DMS79 treated with DMSO at 0.1 percent for 48 hours (cell line): ENCODE data around the gene RNF220.

Experiments used
- DNase-seq: peaks from one replicate; lab custom pipeline; 2025; lab: John Stamatoyannopoulos, UW

The RNF220 gene

DNA sequence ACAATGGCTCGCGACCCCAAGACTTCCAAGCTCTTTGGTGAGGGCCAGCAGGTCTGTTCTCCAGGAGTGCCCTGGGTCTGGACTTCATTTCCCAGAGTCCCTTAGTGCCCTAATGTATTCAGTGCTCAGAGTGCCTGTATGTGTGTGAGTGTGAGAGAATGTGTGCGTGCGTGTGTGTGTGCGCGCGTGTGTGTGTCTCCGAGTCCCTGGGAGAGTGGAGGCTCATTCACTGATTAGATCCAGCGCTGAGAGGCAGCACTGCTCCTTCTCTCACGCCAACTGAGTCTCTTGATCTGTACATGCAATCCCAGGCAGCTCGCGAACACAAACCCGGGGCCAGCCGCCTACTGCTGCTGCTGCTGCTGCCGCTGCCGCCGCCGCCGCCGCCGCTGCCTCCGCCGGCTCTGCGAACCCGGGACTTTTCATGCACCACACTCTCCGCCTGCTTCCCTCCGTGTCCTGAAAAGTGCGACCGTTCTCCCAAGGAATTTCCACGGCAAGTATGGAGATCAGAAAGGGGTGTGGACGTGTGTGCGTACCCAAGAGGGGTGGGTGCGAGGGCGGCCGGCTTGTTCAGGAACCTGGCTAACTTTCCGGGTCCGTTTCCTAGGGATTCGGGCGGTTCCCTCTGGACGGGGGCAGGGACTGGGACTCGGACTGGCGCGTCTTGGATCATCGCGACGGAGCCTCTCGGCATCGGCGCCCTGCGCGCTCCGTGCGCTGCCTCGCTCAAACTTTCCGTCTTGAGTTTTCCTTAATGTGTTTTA, at the start of gene RNF220:
Gene RNF220 (plus strand): TSS at position 225 of the 767 bp plus-strand sequence.
- DNase-seq, result peak; percentile 68

GRCh38 chr1:44355582-44356305, 49.3 kb upstream of the RNF220 start:
- no peak for DNase-seq

DNA sequence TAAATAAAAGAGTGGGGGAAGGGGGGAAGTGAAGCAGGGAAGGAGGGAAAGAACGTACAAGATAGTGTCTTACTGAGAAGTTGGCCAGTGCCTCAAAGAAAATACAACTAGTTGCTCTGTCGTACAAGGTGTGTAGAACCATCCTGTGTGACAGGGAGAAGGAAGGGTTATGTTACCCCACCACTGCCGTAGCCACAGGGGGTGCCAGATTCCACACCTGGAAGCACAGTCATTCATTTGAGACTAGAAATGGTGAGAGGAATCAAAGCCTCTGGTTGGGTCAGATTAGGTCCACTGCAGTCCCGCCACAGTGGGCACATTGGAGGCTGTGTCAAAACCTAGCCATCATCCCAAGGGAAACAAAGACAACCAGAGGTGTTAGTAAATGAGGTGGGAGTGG, 47.3 kb upstream of the RNF220 start:
- no peak for DNase-seq

- no peak for DNase-seq
Measured at GRCh38 chr1:44359234-44359935, 45.7 kb upstream of the RNF220 start.

GRCh38 chr1:44361478-44361877, 43.6 kb upstream of the RNF220 start:
- DNase-seq, result no peak

- DNase-seq, result no peak
Measured at GRCh38 chr1:44366371-44366975, 38.6 kb upstream of the RNF220 start.

DNA sequence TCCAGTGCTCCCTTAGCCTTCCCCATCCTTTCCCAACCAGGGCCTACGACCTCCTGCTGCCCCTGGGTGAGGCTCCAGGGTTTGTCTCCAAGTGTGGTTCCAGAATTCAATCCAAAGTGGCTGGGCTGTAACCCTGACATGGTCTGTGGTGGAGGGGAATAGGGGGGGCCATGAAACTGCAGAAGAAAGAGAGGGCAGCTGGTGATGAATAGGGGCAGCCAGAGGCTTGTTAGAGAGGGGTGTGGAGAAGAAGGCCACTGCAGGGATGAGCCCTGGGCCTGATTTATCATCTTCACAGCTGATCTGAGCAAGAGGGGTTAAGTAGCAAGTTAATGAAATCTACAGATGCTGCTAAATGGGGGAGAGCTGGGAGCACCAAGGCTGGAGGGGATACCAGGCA, 37.1 kb upstream of the RNF220 start:
- DNase-seq, result no peak

- no peak for DNase-seq
Measured at GRCh38 chr1:44368471-44369151, 36.4 kb upstream of the RNF220 start.

DNA sequence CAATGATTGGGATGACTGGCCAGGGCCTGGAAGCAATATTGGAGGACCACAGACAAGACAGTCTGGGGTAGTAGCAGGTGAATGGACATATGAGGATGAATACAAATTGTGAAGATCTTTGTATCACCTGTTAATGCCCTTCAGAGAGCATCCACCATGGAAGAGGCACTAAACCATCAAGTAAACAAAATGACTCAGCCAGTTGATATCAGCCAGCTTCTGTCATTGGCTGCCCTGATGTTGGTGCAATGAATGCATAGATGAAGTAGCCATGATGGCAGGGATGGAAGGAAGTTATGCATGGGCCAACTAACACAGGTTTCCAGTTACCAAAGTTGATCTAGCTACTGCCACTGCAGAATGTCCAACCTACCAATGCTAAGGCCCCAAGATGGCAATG, 33.8 kb upstream of the RNF220 start:
- DNase-seq, result no peak

DNA sequence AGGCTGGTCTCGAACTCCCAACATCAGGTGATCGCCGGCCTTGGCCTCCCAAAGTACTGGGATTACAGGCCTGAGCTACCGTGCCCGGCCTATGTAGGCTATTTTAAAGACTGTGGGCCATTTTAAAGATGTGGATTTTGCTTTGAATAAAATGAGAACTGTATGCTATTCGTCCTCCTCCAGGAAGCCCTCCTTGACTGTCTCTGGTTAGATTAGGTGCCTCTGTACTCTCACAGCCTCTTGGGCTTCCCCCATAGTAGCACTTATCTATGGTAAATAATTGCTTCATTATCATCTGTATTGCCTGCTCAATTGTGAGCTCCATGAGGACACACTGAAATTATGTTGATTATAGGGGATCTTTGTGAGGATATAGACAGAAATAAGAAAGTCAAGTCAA, 29.5 kb upstream of the RNF220 start:
- no peak for DNase-seq

- DNase-seq, result peak; percentile 14
Measured at GRCh38 chr1:44377925-44378784, 26.9 kb upstream of the RNF220 start.

GRCh38 chr1:44380666-44381177, 24.3 kb upstream of the RNF220 start:
- DNase-seq, result no peak

- no peak for DNase-seq
Measured at GRCh38 chr1:44388551-44388950, 16.5 kb upstream of the RNF220 start.

DNA sequence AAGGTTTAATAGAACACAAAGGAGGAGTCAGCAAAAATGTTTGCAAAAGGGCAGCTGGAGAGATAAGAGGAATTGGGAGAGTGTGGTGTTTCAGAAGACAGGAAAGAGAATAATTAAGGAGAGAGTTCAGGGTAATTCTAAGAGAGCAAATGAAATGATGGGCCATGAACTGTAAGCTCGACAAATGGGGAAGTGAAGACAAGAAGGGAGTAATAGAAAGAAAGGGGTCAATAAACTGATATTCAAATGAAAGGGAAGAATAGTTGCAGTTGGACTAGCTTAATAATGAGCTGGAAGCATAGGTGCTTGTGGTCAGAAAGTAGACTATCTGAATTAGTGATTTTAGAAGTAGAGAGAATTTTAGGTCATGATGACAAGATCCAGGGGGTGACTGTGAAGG, 15.6 kb upstream of the RNF220 start:
- no peak for DNase-seq

GRCh38 chr1:44390277-44390676, 14.8 kb upstream of the RNF220 start:
- DNase-seq, result no peak

DNA sequence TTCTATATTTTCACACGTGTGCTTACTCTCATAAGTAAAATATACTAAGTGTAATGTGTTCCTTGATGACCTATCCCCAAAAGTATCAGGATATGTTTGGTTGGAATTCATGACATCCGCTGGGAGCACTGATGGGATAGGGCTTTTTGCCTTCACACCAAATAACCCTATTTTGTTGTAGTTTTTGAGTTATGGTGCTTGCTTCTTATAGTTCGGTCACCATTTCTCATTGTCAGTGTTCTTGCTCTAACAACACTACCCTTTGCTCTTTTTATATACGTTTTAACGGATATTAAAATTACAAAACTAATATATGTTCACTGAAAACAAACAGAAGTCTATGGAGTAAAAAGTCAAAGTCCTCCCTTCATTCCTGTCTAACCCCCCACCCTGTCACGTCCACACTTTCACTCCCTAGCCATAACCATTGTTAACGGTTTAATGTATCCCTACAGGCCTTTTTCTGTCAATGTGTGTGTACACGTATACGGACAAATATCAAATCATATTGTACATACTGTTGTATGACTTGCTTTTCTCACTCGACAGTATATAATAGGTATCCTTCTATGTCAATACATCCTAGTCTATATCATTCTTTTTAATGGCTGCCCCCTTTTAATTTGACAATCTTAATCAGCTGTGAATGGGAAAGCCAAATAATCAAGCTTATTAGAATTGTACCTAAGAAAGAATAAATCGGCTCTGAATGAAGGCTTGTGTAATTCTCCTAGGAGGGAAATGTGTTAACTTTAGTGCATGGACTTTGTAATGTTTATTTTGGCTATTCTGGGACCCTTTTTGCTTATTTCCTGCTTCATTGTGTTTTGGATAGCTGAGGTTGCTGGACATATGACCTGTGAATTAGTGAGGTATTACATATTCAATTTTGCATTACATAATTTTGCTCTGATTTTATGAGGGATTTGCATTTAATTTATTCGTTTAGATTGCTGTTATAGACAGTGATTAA, 3.5 kb upstream of the RNF220 start:
- no peak for DNase-seq

DNA sequence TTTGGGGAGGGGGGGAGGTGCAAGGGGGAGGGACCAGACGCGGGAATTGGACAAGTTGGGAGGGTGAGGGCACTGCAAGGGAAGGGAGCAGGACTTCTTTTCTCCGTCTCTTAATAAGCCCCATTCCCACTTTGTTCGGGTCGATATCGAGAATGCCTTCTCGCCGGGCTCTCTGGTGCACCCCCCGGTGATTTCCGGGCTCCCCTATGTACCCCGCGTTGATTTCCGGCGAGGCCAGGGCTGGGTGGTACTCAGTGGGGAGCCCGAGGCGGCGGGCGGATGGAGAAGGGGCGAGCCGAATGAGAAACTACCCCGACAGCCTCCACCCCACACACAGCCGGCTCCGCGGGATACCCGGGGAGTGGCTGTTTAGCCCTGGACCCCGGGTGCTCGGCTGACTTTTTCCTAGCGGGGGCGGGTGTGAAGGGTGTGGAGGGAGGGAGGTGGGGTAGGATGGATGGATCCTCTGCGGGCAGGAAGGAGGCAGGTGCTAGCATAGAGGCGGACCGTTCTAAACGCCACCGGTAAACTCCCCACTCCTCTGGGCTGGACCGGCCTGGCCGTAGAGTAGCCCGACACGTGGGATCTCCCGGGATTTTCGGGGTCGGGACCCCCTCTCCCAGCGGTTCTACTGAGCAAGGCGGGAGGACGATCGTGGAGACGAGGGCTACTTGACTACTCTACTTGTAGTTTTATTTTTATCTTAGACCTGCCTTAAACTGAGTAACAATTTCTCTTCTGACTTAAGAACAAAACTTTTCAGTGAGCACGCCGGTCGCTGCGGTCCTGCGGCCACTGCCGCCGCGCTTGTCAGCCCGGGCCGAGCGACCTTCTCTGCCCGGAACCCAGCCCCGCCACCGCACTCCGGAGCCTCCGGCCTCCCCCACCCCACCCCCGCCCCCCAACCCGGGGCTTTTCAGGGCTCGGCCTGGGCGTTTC, 1.0 kb downstream of the RNF220 start:
- no peak for DNase-seq

DNA sequence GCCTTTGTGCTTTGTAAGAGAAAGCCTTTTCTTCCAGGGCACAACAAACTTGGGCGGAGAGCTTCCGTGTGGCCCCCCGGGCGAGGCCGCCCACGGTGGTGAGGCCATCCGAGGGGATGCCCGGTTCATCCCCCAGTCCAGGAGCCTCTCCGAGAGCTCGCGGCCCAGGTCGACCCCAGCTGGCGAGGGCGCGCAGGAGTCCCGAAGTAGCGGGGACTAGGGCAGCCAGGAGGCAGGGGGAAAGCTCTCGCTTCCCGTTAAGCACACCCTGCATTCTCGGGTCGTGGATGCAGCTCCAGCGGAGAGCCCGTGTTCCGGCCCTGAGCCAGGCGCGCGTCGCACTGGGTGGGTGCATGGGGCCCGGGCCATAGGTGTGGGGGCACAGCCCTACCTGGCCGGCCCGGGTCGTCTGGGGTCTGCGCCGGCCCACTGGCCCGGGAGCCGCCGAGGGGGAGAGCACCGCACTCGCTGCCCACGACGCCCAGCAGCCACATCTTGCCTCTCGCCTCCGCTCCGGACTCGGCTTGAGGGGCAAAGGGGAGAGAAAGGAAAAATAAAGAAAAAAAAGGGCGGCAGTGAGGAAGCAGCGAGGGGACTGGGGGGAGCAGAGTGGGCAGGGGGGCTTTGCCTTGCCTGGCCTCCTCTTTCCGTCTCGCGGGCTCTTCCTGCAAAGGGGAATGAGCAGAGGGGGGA, 1.8 kb downstream of the RNF220 start:
- DNase-seq, result no peak
